ENCODE data around the gene CRIP2.

The CRIP2 gene

GRCh38 chr14:105465209-105466031 is 9.2 kb upstream of the CRIP2 start:
- no peak for DNase-seq

- no peak for DNase-seq
These were observed 7.9 kb upstream of the CRIP2 start for GRCh38 chr14:105466531-105467248.

- no peak for DNase-seq
These were observed 7.2 kb upstream of the CRIP2 start for GRCh38 chr14:105467249-105467941.

GRCh38 chr14:105467942-105468471 is 6.6 kb upstream of the CRIP2 start:
- DNase-seq: no peak

GRCh38 chr14:105468621-105469241 is 5.9 kb upstream of the CRIP2 start:
- DNase-seq: no peak

DNA sequence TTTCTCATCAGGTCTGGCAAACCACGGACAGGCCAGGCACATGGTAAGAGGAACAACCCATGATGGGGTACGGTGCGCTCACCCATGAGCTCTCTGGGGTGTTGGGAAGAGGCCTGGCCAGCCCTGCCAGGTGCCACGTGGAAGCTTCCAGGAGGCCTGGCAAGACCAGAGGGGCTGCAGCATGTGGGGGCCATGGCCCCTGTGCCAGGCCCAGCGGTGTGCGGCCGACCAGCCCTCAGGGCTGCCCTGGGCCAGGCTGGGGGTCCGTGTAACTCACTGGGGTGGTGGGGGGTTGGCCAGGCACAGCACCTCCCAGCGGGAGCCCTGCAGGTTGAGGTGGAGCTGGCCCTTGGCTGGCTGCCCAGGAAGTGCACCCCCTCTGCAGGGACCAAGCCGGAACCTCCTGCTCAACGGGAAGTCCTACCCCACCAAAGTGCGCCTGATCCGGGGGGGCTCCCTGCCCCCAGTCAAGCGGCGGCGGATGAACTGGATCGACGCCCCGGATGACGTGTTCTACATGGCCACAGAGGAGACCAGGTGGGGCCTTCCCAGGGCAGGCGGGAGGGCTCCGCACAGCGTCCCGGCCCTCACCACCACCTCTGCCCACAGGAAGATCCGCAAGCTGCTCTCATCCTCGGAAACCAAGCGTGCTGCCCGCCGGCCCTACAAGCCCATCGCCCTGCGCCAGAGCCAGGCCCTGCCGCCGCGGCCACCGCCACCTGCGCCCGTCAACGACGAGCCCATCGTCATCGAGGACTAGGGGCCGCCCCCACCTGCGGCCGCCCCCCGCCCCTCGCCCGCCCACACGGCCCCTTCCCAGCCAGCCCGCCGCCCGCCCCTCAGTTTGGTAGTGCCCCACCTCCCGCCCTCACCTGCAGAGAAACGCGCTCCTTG is 4.9 kb upstream of the CRIP2 start:
- no peak for DNase-seq

DNA sequence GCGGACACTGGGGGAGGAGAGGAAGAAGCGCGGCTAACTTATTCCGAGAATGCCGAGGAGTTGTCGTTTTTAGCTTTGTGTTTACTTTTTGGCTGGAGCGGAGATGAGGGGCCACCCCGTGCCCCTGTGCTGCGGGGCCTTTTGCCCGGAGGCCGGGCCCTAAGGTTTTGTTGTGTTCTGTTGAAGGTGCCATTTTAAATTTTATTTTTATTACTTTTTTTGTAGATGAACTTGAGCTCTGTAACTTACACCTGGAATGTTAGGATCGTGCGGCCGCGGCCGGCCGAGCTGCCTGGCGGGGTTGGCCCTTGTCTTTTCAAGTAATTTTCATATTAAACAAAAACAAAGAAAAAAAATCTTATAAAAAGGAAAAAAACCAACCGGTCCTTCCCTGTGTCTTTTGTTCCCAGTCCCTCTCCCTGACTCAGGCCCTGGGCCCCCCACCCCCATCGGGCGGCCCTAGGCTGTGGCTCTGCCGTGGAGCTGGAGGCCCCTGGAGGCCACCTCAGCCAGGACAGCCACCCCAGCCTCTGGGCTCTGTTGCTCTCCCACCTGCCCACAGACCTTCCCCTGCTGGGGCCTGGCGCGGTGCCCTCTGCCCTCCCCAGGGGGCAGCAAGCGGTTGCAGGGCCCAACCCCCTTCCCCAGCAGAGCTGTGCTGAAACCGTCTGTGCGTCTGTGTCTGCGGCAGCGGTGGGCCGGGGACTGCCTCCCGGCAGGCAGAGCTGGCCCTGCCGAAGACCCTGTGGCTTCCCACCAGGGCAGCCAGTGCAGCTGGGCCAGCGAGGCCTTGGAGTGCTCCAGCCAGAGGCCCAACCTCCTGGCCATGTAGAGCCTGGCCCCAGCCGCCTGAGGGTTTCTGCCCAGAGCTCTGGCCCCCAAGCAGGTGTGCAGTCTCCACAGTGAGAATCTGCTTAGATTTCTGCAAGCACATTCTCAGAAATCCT is 4.0 kb upstream of the CRIP2 start:
- no peak for DNase-seq

- no peak for DNase-seq
These were observed 3.3 kb upstream of the CRIP2 start for GRCh38 chr14:105471297-105471821.

DNA sequence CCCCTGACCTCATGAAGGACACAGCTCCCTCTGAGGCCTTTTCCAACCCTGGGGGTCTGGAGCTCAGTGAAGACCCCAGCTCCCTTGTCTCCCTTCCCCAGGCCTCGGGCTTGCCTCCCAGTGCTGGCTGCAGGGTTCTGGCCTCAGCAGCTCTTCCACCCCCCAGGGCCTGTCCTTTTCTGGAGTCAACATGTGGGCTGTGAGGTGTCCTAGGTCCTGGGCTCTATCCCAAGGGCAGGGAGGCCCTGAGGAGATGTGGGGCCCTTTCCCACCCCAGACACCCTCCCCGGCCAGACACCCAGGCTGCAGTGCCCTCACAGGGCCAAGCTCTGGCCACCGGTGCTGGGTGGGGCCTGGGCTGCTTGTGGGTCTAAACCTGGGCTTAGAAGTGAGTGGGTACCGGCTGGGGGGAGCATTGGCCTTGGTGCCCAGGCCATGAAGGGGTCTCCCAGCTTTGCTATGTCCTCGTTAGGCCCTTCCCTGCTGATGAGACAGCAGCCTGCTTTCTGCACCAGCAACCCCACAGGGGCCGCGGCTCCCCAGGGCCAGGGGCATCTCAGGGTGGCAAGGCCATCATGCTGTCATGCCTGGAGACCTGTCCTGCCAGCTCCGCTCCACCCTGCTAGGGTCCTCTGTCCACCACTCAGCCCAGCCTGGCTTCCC is 2.7 kb upstream of the CRIP2 start:
- DNase-seq: no peak

DNA sequence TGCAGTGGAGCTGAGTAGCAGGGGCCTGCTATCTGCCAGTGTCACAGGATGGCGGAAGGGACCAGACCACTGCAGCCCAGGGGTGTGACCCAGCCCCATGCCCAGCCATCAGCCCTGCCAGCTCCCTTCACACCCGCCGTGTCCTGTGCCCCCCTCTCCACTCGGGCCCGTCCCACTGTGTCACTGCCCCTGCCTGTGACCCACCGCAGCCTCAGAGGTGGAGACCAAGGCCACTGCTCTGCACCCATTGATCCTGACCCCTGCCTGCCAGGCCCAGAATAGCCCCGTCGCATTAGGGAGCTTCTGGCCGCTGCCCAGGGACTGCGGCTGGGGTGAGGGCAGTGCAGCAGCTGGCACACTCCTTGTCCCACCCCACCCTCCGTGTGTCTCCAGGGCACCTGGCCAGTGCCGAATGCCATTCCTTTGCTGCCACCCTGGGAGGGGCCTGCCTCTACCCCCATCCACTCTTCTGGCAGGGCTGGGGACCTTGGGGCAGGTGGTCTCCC is 2.1 kb upstream of the CRIP2 start:
- DNase-seq: no peak

- DNase-seq: no peak
These were observed 1.5 kb upstream of the CRIP2 start for GRCh38 chr14:105473033-105473676.

DNA sequence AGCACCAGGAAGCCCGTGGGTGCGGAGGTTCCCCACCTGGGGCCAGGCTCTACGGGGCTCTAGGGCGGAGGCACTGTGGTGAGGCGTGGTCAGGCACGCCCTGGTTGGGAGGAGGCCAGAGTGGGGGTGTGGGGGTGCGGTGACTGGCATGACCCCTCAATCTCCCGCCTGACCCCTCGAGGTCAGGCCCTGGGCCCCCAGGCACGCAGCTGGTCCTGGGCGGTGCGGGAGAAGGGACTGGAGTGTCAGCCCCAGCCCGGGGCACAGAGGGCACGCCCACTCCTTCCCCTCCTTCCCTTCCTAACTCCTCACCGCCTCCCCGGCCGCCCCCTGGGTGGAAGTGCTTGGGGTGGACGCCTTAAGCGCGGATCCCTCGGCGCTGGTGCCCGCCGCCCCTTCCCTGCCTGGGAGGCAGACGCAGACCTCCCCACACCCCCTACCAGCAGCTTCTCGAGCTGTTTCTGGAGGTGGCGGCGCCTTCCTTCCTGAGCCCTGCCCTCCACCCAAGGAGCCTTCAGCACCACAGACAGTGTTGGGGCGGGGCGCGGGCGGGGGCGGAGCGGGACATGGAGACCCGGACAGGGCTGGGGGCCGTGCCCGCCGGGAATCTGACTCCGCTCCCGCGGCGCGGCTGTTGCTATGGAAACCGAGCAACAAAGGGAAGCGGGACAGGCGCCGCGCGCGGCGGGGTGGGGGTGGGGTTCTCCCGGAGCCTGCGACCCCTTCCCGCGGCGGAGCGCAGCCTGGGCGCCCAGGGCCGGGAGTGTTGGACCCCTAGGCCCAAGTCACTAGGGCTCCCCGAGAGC is 741 bp upstream of the CRIP2 start:
- DNase-seq: peak; percentile 59

DNA sequence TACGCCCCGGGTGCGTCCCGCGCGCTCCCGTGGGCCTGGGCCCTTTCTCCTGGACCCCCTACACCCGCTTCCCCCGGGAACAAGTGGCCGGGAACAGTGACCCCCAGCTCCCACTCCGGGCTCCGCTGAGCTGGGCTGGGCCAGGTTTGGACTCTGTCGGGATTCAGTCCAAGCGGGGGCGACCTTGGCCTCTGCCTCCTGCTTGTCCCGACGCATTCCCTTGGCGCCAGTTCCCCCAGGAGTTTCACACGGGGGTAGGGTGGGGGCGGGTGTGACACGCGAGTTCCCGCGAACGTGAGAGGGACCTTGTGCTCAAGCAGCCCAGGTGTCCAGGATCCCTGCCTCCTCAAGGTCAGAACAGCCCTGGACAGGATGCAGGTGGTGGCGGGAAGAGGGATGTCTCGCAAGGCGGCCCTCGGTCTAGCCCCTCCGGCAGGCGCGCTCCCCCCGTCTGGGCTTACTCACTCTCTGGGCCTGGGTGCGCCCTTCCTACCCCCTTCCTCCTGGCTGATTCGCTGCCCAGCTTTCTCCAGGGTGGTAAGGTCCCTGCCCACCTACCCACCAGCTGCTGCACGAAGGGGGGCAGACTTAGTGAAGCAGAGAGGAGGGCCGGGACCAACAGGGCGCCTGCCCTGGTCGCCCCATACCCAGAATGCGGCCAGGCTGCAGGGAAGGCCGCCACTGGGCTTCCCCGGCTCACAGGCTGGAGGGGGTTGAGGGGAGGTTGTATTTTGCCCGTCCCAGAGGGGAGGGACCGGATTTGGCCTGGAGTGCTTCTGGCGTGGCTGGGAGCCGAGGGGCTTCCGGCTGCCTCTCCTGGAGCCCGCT is 862 bp downstream of the CRIP2 start:
- DNase-seq: no peak

DNA sequence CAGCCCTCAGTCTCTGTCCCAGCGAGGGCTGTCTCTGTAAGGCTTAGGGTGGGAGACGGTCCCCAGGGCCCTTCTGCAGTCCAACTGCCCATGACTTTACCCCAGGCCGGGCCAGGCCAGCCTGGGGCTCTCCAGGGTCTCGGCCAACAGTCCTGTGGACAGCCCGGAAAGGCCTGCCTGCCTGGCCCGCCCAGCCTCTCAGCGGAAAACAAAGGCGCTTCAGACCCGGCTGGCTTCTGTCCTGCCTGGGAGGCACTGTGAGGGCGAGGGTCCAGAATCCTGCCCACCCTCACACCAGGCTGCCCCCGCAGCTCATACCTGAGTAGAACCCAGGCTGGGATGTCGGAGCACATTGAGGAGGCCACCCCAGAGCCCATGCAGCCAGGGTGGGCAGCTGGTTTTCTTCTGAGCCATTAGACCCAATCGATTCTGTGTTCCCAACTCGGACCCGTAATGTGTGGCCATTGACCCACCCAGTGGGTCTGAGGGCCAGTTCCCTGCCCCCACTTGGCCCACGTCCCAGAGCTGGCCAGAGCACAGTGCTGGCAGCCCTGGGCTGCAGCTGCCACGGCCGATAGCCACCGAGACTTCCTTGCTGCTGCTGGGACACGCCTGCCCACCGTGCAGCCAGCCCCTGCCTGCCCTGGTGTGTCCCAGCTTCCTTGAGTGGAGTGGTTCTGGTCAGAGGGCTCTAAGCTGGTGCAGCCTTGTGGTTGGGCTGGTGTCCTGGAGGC is 1.6 kb downstream of the CRIP2 start:
- no peak for DNase-seq

GRCh38 chr14:105476831-105477659 is 2.4 kb downstream of the CRIP2 start:
- DNase-seq: no peak

Data from activated CD4-positive, alpha-beta T cell treated with anti-CD3 and anti-CD28 coated beads for 1 hour (primary cell).